NCI-H187 (cell line): ENCODE data around the gene EPHB2.

Experiments used
- DNase-seq, 2 experiments: peaks; one replicate each; lab custom pipeline; 2025; lab: John Stamatoyannopoulos, UW

Gene EPHB2

GRCh38 chr1:22780696-22781095 is 70.1 kb downstream of the EPHB2 start:
- no peak for DNase-seq

- no peak for DNase-seq
These were observed 70.8 kb downstream of the EPHB2 start for GRCh38 chr1:22781483-22781882.

GRCh38 chr1:22782406-22782805 is 71.8 kb downstream of the EPHB2 start:
- DNase-seq: no peak

GRCh38 chr1:22784317-22784716 is 73.7 kb downstream of the EPHB2 start:
- no peak for DNase-seq

GRCh38 chr1:22784737-22785136 is 74.1 kb downstream of the EPHB2 start:
- no peak for DNase-seq

GRCh38 chr1:22786101-22786500 is 75.5 kb downstream of the EPHB2 start:
- DNase-seq: no peak

- DNase-seq: no peak
These were observed 76.3 kb downstream of the EPHB2 start for GRCh38 chr1:22786719-22787489.

- DNase-seq: no peak
These were observed 77.0 kb downstream of the EPHB2 start for GRCh38 chr1:22787636-22788035.

- no peak for DNase-seq
These were observed 77.6 kb downstream of the EPHB2 start for GRCh38 chr1:22788254-22788661.

- DNase-seq: no peak
These were observed 78.8 kb downstream of the EPHB2 start for GRCh38 chr1:22789356-22789994.

- DNase-seq: no peak
These were observed 79.8 kb downstream of the EPHB2 start for GRCh38 chr1:22790232-22791008.

- DNase-seq: no peak
These were observed 81.2 kb downstream of the EPHB2 start for GRCh38 chr1:22791831-22792347.

- DNase-seq: no peak
These were observed 81.9 kb downstream of the EPHB2 start for GRCh38 chr1:22792396-22793160.

- no peak for DNase-seq
These were observed 83.0 kb downstream of the EPHB2 start for GRCh38 chr1:22793647-22794046.

GRCh38 chr1:22794647-22795365 is 84.2 kb downstream of the EPHB2 start:
- no peak for DNase-seq

GRCh38 chr1:22795366-22795714 is 84.7 kb downstream of the EPHB2 start:
- no peak for DNase-seq

- no peak for DNase-seq
These were observed 86.0 kb downstream of the EPHB2 start for GRCh38 chr1:22796642-22797041.

- no peak for DNase-seq
These were observed 87.4 kb downstream of the EPHB2 start for GRCh38 chr1:22798083-22798482.

- no peak for DNase-seq
These were observed 89.3 kb downstream of the EPHB2 start for GRCh38 chr1:22799971-22800370.

- no peak for DNase-seq
These were observed 90.0 kb downstream of the EPHB2 start for GRCh38 chr1:22800629-22801028.

- DNase-seq: no peak
These were observed 90.7 kb downstream of the EPHB2 start for GRCh38 chr1:22801347-22801746.
